Memory B cell (primary cell): ENCODE data around the gene TMEM232.

Experiments
- ATAC-seq: fragments of 150-1000 bp; cut with Tn5 transposase; 2 replicates; pipeline ENCODE4 v1.10.0; 2021; ENCODE audit warnings: low read depth, mild to moderate bottlenecking, moderate library complexity
- DNase-seq, 2 donors: peaks; one replicate each; pipeline ENCODE4 v3.0.0; 2022; ENCODE audit warnings: low spot score in 2 of 2
- H3K27ac Mint-ChIP-seq: one replicate; pipeline ENCODE4 v1.8.0; 2022; ENCODE audit warnings: mild to moderate bottlenecking, moderate library complexity, mixed read lengths
- H3K27me3 Mint-ChIP-seq: one replicate; pipeline ENCODE4 v1.8.0; 2022; ENCODE audit warnings: mixed read lengths
- H3K36me3 Mint-ChIP-seq: one replicate; pipeline ENCODE4 v1.8.0; 2022; ENCODE audit warnings: mild to moderate bottlenecking, mixed read lengths
- H3K4me1 Mint-ChIP-seq: one replicate; pipeline ENCODE4 v1.8.0; 2022; ENCODE audit warnings: mixed read lengths
- H3K4me3 Mint-ChIP-seq: one replicate; pipeline ENCODE4 v1.8.0; 2022; ENCODE audit warnings: mild to moderate bottlenecking, moderate library complexity, mixed read lengths
- H3K9me3 Mint-ChIP-seq: one replicate; pipeline ENCODE4 v1.8.0; 2022; ENCODE audit warnings: mixed read lengths

The TMEM232 gene

GRCh38 chr5:110630350-110630749, 96.1 kb downstream of the TMEM232 start:
- Mint-ChIP-seq H3K4me1 (no peaks in the 10 kb centered on the region), H3K4me3 (no peak overlapping the region), H3K36me3 (peaks cover 1% of the 10 kb centered on the region), H3K27ac (no peak overlapping the region), H3K9me3 (no peaks in the 10 kb centered on the region), H3K27me3 (no peaks in the 10 kb centered on the region)
- ATAC-seq, result no peak
- DNase-seq, result no peak

GRCh38 chr5:110625376-110625999, 101.0 kb downstream of the TMEM232 start:
- peaks cover 2% of the 10 kb centered on the region for H3K27me3 Mint-ChIP-seq
- no peak overlapping the region for H3K4me3 Mint-ChIP-seq
- no peaks in the 10 kb centered on the region for H3K36me3 Mint-ChIP-seq
- peaks cover under 1% of the 10 kb centered on the region for H3K4me1 Mint-ChIP-seq
- ATAC-seq (no peak), DNase-seq (no peak)
- no peaks in the 10 kb centered on the region for H3K9me3 Mint-ChIP-seq
- H3K27ac Mint-ChIP-seq, result no peak overlapping the region

- DNase-seq (no peak), ATAC-seq (no peak)
- Mint-ChIP-seq H3K27ac (no peak overlapping the region), H3K36me3 (no peaks in the 10 kb centered on the region), H3K9me3 (no peaks in the 10 kb centered on the region), H3K4me1 (peaks cover 2% of the 10 kb centered on the region), H3K4me3 (no peak overlapping the region), H3K27me3 (peaks cover 2% of the 10 kb centered on the region)
Measured at GRCh38 chr5:110623874-110624273, 102.6 kb downstream of the TMEM232 start.

GRCh38 chr5:110618941-110619340, 107.5 kb downstream of the TMEM232 start:
- H3K27me3 Mint-ChIP-seq, result peaks cover 2% of the 10 kb centered on the region
- ATAC-seq, result no peak
- no peak for DNase-seq
- peaks cover 2% of the 10 kb centered on the region for H3K4me1 Mint-ChIP-seq
- no peak overlapping the region for H3K4me3 Mint-ChIP-seq
- no peaks in the 10 kb centered on the region for H3K36me3 Mint-ChIP-seq
- H3K27ac Mint-ChIP-seq, result no peak overlapping the region
- H3K9me3 Mint-ChIP-seq, result peaks cover 2% of the 10 kb centered on the region

- no peak for ATAC-seq
- H3K27me3 Mint-ChIP-seq, result peaks cover 3% of the 10 kb centered on the region
Measured at GRCh38 chr5:110616009-110616408, 110.5 kb downstream of the TMEM232 start.

GRCh38 chr5:110612794-110613247, 113.7 kb downstream of the TMEM232 start:
- Mint-ChIP-seq H3K27me3 (peaks cover 3% of the 10 kb centered on the region), H3K4me1 (no peaks in the 10 kb centered on the region), H3K4me3 (no peak overlapping the region), H3K36me3 (no peaks in the 10 kb centered on the region), H3K27ac (no peak overlapping the region), H3K9me3 (peaks cover 2% of the 10 kb centered on the region)
- DNase-seq, result no peak
- ATAC-seq, result no peak

More at GRCh38 chr5:110616009-110616408, 110.5 kb downstream of the TMEM232 start:
- no peaks in the 10 kb centered on the region for H3K36me3 Mint-ChIP-seq
- H3K9me3 Mint-ChIP-seq, result peaks cover 2% of the 10 kb centered on the region
- no peak overlapping the region for H3K27ac Mint-ChIP-seq
- H3K4me1 Mint-ChIP-seq, result peaks cover 2% of the 10 kb centered on the region
- H3K4me3 Mint-ChIP-seq, result no peak overlapping the region
- no peak for DNase-seq

GRCh38 chr5:110611817-110612216, 114.7 kb downstream of the TMEM232 start:
- no peak overlapping the region for H3K4me3 Mint-ChIP-seq

GRCh38 chr5:110594866-110595265, 131.6 kb downstream of the TMEM232 start:
- Mint-ChIP-seq H3K4me3 (no peak overlapping the region), H3K4me1 (no peaks in the 10 kb centered on the region)

More at GRCh38 chr5:110611817-110612216, 114.7 kb downstream of the TMEM232 start:
- H3K4me1 Mint-ChIP-seq, result no peaks in the 10 kb centered on the region
- no peaks in the 10 kb centered on the region for H3K36me3 Mint-ChIP-seq
- peaks cover 3% of the 10 kb centered on the region for H3K27me3 Mint-ChIP-seq
- no peak overlapping the region for H3K27ac Mint-ChIP-seq
- DNase-seq, result no peak
- no peak for ATAC-seq
- peaks cover 2% of the 10 kb centered on the region for H3K9me3 Mint-ChIP-seq

GRCh38 chr5:110590187-110590586, 136.3 kb downstream of the TMEM232 start:
- ATAC-seq (no peak), DNase-seq (no peak)
- Mint-ChIP-seq H3K27ac (no peak overlapping the region), H3K27me3 (peaks cover 1% of the 10 kb centered on the region), H3K9me3 (no peaks in the 10 kb centered on the region), H3K4me1 (no peaks in the 10 kb centered on the region), H3K4me3 (no peak overlapping the region), H3K36me3 (no peaks in the 10 kb centered on the region)

More at GRCh38 chr5:110594866-110595265, 131.6 kb downstream of the TMEM232 start:
- Mint-ChIP-seq H3K9me3 (peaks cover 3% of the 10 kb centered on the region), H3K36me3 (no peaks in the 10 kb centered on the region), H3K27ac (no peak overlapping the region), H3K27me3 (peaks cover 1% of the 10 kb centered on the region)
- no peak for ATAC-seq
- no peak for DNase-seq

- Mint-ChIP-seq H3K27ac (no peak overlapping the region), H3K4me1 (no peaks in the 10 kb centered on the region), H3K4me3 (no peak overlapping the region), H3K9me3 (no peaks in the 10 kb centered on the region), H3K36me3 (no peaks in the 10 kb centered on the region), H3K27me3 (no peaks in the 10 kb centered on the region)
- DNase-seq (no peak), ATAC-seq (no peak)
Measured at GRCh38 chr5:110588286-110588980, 138.0 kb downstream of the TMEM232 start.

- Mint-ChIP-seq H3K27me3 (peaks cover 1% of the 10 kb centered on the region), H3K27ac (no peak overlapping the region), H3K4me1 (no peaks in the 10 kb centered on the region), H3K9me3 (peaks cover 7% of the 10 kb centered on the region), H3K36me3 (no peaks in the 10 kb centered on the region), H3K4me3 (no peak overlapping the region)
- DNase-seq, result no peak
- ATAC-seq, result no peak
Measured at GRCh38 chr5:110580625-110581024, 145.8 kb downstream of the TMEM232 start.

GRCh38 chr5:110572729-110573128, 153.7 kb downstream of the TMEM232 start:
- Mint-ChIP-seq H3K4me3 (no peak overlapping the region), H3K27ac (no peak overlapping the region), H3K4me1 (no peaks in the 10 kb centered on the region), H3K27me3 (no peaks in the 10 kb centered on the region), H3K9me3 (peaks cover 4% of the 10 kb centered on the region), H3K36me3 (peaks cover 2% of the 10 kb centered on the region)
- DNase-seq, result no peak
- ATAC-seq, result no peak

- H3K4me3 Mint-ChIP-seq, result no peak overlapping the region
- peaks cover 3% of the 10 kb centered on the region for H3K27me3 Mint-ChIP-seq
- ATAC-seq (no peak), DNase-seq (no peak)
- no peaks in the 10 kb centered on the region for H3K36me3 Mint-ChIP-seq
- no peaks in the 10 kb centered on the region for H3K4me1 Mint-ChIP-seq
- H3K27ac Mint-ChIP-seq, result no peak overlapping the region
- H3K9me3 Mint-ChIP-seq, result peaks cover 3% of the 10 kb centered on the region
Measured at GRCh38 chr5:110562191-110562590, 164.3 kb downstream of the TMEM232 start.

- H3K4me1 Mint-ChIP-seq, result no peaks in the 10 kb centered on the region
- ATAC-seq (no peak), DNase-seq (no peak)
- H3K27ac Mint-ChIP-seq, result no peak overlapping the region
- no peak overlapping the region for H3K4me3 Mint-ChIP-seq
- peaks cover 2% of the 10 kb centered on the region for H3K9me3 Mint-ChIP-seq
- peaks cover 3% of the 10 kb centered on the region for H3K27me3 Mint-ChIP-seq
- H3K36me3 Mint-ChIP-seq, result no peaks in the 10 kb centered on the region
Measured at GRCh38 chr5:110561510-110561909, 165.0 kb downstream of the TMEM232 start.
